Astrocyte of the cerebellum (primary cell): ENCODE data around the gene CMPK2.

ENCODE experiments used
- DNase-seq: peaks from one replicate; pipeline ENCODE4 v3.0.0-alpha.2; 2011; ENCODE audit warnings: low read depth
- H3K4me3 ChIP-seq: 2 replicates; pipeline ENCODE4 v1.5.1; 2011; ENCODE audit warnings: mild to moderate bottlenecking, low read depth, low read length, moderate library complexity
- in situ Hi-C: cut with HindIII; loops from 2 replicates; pipeline ENCODE4 v1.10.0; 2017; ENCODE audit warnings: low sequenced_read_pairs
- TF ChIP-seq, protein P1 (sequence below): IDR thresholded peaks from 2 replicates; pipeline ENCODE4 v1.5.1; 2012; ENCODE audit warnings: low read length, low read depth, moderate library complexity, mild to moderate bottlenecking; ENCODE audit errors: missing control alignments

The CMPK2 gene

DNA sequence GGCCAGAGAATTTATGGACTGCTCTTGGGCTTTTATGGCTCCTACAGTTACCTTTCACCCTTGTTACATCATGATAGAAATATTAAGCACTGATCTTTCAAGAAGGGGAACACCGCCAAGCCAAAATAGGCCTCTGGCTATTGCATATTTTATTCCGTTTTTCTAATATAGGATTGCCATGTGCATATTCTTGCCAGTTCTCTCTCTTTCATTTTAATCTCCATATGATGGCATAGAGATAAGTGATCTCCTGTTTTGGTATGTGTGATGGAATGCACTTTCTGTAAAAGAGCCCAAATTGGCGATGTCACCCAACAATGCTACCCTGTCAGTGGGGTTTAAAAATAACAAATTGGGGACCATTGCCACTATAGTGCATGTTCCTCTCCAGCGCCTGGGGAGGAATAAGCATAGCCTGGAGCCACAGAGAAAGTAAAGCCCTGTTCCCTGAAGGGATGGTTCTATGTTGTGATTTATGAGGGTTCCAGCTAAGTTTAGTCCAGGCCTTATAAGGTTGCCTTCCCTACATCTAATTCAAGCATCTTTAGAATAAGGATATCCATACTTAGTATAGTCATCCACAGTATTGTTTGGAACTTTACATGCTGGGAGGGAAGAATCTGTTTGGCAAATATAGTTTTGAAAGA, 26.9 kb downstream of the CMPK2 start:
- TF ChIP-seq, protein P1, sequence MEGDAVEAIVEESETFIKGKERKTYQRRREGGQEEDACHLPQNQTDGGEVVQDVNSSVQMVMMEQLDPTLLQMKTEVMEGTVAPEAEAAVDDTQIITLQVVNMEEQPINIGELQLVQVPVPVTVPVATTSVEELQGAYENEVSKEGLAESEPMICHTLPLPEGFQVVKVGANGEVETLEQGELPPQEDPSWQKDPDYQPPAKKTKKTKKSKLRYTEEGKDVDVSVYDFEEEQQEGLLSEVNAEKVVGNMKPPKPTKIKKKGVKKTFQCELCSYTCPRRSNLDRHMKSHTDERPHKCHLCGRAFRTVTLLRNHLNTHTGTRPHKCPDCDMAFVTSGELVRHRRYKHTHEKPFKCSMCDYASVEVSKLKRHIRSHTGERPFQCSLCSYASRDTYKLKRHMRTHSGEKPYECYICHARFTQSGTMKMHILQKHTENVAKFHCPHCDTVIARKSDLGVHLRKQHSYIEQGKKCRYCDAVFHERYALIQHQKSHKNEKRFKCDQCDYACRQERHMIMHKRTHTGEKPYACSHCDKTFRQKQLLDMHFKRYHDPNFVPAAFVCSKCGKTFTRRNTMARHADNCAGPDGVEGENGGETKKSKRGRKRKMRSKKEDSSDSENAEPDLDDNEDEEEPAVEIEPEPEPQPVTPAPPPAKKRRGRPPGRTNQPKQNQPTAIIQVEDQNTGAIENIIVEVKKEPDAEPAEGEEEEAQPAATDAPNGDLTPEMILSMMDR, result no peak
- no peak for DNase-seq
- H3K4me3 ChIP-seq, result no peak overlapping the region
- in situ Hi-C loops, result no loop called here

GRCh38 chr2:6835467-6835866, 30.2 kb downstream of the CMPK2 start:
- in situ Hi-C loops, result no loop called here
- TF ChIP-seq, protein P1, result no peak
- no peak for DNase-seq
- H3K4me3 ChIP-seq, result no peak overlapping the region

GRCh38 chr2:6834163-6834562, 31.5 kb downstream of the CMPK2 start:
- in situ Hi-C loops, result no loop called here
- H3K4me3 ChIP-seq, result no peak overlapping the region
- no peak for DNase-seq
- TF ChIP-seq, protein P1, result no peak

- no peak for DNase-seq
- no peak overlapping the region for H3K4me3 ChIP-seq
- TF ChIP-seq, protein P1, result no peak
- in situ Hi-C loops, result no loop called here
Observed at GRCh38 chr2:6833300-6833604, 32.5 kb downstream of the CMPK2 start.

- DNase-seq, result no peak
- TF ChIP-seq, protein P1, result no peak
- in situ Hi-C loops, result no loop called here
- no peak overlapping the region for H3K4me3 ChIP-seq
Observed at GRCh38 chr2:6832596-6833299, 33.0 kb downstream of the CMPK2 start.

DNA sequence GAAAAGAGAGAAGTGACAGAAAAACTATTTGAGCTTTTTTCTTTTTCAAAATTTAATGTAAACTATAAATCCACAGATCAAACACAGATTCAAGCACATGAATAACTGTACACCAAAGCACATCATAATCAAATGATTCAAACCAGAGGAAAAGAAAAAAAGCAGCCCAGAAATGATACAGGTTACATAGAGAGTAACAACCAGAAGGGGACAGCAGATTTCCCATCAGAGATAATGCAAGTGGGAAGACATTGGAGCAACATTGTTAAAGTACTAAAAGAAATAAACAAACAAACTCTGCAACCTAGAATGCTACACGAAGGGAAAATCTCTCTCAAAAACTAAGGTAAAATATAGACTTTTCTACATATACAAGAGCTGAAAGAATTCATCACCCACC, 34.5 kb downstream of the CMPK2 start:
- TF ChIP-seq, protein P1, result no peak
- in situ Hi-C loops, result no loop called here
- DNase-seq, result no peak
- no peak overlapping the region for H3K4me3 ChIP-seq
